ENCODE data around the gene IDI1. TPM values are rescaled to one million over a fixed set of nuclear protein-coding genes. Genes with fewer than 3 reads are reported as not detected.

IDI1 gene
- total RNA-seq, 1 donor from 2014 or later: 3.8 TPM

DNA sequence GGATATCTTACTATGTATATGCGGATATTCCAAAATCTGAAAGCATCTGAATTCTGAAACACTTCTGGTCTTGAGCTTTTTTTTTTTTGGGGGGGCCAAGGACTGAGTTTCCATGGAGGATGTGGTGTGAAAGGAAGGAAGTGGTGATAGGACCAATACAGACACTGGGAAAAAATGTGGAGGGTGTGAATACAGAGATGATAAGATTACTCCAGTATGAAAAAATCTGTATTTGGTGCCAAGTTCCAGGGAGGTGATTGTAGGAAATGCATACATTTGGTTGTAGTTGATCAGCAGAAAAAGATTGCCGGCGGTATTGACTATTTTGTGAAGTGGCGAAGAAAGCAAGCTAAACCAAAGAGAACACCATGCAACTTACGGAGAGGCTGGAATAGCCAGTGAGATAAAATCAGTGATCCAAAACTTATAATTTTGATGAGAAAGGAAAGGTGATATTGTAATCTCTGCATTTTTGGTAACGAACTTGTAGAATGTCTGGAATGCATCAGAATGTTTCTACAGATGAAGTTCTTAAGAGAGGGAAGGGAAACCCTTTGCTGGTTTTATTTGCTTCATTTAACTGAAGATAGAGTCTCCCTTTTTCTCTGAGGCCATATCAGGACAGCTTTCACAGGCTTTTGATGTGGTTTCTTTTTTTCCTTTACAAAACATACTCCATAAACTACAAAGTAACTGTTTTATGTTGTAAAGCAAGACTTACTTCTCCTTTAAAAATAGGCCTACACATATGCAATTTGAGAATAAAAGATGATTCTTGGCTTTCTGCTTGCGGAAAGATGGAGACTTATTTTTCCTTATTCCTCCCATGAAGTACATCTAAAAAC is 13.2 kb upstream of the IDI1 start:
- no peaks in the 10 kb centered on the region for H3K4me1 ChIP-seq
- H3K36me3 ChIP-seq: peaks cover 5 to 7% of the 10 kb centered on the region in 2 donors
- TF ChIP-seq, protein P1, sequence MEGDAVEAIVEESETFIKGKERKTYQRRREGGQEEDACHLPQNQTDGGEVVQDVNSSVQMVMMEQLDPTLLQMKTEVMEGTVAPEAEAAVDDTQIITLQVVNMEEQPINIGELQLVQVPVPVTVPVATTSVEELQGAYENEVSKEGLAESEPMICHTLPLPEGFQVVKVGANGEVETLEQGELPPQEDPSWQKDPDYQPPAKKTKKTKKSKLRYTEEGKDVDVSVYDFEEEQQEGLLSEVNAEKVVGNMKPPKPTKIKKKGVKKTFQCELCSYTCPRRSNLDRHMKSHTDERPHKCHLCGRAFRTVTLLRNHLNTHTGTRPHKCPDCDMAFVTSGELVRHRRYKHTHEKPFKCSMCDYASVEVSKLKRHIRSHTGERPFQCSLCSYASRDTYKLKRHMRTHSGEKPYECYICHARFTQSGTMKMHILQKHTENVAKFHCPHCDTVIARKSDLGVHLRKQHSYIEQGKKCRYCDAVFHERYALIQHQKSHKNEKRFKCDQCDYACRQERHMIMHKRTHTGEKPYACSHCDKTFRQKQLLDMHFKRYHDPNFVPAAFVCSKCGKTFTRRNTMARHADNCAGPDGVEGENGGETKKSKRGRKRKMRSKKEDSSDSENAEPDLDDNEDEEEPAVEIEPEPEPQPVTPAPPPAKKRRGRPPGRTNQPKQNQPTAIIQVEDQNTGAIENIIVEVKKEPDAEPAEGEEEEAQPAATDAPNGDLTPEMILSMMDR (IDR thresholded peaks at IDR 0.05): no peak
- no peaks in the 10 kb centered on the region for H3K27me3 ChIP-seq
- intact Hi-C loops (cut with DNase I): no loop called here
- no peaks in the 10 kb centered on the region for H3K9me3 ChIP-seq
- no peak for DNase-seq (ENCODE audit: low spot score in 2 of 2)
- no peak overlapping the region for H3K4me3 ChIP-seq
- H3K27ac ChIP-seq: no peak overlapping the region

DNA sequence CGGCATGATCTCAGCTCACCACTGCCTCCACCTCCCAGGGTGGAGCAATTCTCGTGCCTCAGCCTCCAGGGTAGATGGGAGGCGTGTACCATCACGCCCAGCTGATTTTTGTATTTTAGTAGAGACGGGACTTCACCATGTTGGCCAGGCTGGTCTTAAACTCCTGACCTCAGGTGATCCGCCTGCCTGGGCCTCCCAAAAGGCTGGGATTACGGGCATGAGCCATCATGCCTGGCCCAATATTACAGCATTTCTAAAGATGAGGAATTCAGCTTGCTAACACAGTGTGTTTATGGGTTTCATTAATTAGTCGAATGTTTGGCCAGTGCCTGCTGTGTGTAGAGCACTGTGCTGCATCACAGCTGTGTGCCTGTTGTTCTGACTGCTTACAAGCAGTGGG is 11.0 kb upstream of the IDI1 start:
- TF ChIP-seq, protein P1 (IDR thresholded peaks at IDR 0.05): no peak
- intact Hi-C loops (cut with DNase I): loop anchor here (5.0 kb wide), 1 partner anchor 548 kb away; no protein-coding TSS in a partner anchor
- no peak overlapping the region for H3K4me3 ChIP-seq
- no peak for DNase-seq (ENCODE audit: low spot score in 2 of 2)
- peaks cover 4 to 6% of the 10 kb centered on the region in 2 donors for H3K4me1 ChIP-seq
- peaks cover 5 to 7% of the 10 kb centered on the region in 2 donors for H3K36me3 ChIP-seq
- H3K9me3 ChIP-seq: no peaks in the 10 kb centered on the region
- no peaks in the 10 kb centered on the region for H3K27me3 ChIP-seq
- H3K27ac ChIP-seq: no peak overlapping the region

DNA sequence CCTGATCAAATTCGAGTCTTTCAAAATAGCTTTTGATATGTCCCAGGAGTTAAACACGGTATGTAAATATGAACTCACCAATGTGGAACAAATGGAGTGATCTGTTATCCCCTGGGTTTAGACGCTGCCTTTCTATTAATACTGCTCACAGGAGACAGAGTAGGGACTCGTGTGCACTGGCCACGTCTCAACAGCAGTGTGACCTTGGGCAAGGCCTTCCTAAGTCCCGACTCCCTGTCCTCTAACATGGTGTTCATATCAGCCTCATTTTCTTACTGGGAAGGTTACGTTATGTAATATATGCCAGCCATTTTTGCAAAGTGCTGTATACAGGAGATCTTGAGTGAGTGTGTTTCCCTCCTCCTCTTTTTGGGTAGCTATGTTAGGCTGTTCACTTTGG is 9.1 kb upstream of the IDI1 start:
- Histone ChIP-seq H3K36me3 (peaks cover 1 to 3% of the 10 kb centered on the region in 2 donors), H3K27me3 (no peaks in the 10 kb centered on the region), H3K9me3 (no peaks in the 10 kb centered on the region), H3K4me3 (no peak overlapping the region), H3K27ac (no peak overlapping the region), H3K4me1 (peaks cover 6 to 12% of the 10 kb centered on the region in 2 donors)
- DNase-seq (ENCODE audit: low spot score in 2 of 2): no peak
- TF ChIP-seq, protein P1 (IDR thresholded peaks at IDR 0.05): no peak
- intact Hi-C loops (cut with DNase I): loop anchor here (5.0 kb wide), 1 partner anchor 546 kb away; no protein-coding TSS in a partner anchor

DNA sequence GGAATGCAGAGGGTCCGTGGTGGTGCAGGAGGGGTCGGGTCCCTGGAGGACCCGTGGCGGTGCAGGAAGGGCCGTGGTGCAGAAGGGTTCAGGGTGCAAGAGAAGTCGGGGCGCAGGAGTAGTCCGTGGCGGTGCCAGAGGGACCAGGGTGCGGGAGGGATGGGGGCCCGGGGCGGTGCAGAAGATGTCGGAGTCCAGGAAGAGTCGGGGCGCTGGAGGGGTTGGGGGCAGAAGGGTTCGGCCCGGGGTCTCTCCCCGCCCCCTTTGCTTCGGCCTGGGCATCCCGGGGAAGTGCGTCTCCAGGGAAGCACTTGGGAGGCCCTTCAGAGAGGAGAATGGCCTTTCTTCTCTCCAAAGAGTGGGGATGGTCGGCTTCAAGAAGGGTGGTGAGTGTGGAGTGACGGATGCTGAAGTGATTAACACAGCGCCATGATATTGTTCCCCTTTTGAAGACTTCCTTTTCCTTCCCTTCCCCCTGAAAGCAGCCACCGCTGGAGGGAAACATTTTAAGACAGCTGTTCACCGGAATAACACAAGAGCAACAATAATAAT is 8.3 kb upstream of the IDI1 start:
- peak overlapping the region; percentile 97 to 100 for H3K27ac ChIP-seq

DNA sequence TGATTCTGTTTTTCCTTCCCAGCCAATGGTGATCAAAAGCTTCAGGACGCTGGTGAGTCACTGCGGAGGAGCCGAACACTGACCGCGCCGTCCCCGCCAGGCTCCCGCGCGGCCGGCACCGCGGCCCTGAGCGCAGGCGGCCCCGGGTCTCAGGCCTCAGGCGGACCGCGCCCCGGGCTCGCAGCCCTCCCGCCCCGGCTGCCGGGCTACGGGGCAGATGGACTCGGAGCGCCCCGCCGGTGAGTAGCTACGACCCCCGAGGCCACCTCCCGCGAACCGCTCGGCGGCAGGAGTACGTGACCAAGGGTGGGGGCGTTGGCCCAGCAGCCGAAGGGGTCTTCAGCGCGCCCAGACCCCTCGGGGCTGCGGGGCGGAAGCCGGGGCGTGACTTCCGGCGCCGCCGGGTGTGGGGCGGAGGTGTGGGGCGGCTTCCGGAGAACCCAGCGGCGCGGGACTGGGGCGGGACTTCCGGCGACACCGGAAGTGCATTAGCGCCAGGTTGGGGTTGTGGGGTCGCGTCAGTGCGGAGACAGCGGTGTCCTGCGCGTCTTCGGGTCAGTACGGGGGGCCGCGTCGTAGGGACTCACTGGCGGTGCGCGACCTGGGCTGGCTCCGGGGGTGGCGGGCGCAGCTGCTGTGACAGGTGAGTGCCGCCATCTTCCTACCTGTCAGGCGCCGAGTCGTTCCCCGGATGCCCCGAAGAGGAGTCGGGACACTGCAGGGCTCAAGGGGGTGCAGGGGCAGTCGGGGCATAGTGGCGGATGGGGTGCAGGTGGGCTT is 7.6 kb upstream of the IDI1 start, which contains the start of gene WDR37:
Gene WDR37, plus strand, starts transcription at position 60 of the 780 bp plus-strand sequence. CDS start 15,771 bp downstream, outside the sequence.
- Histone ChIP-seq H3K27ac (peak within 1 kb of the TSS; percentile 97 to 100), H3K4me1 (peaks cover 6 to 12% of the 10 kb centered on the region in 2 donors), H3K27me3 (no peaks in the 10 kb centered on the region), H3K4me3 (peak within 1 kb of the TSS; percentile 76 to 95), H3K36me3 (peaks cover 3 to 10% of the 10 kb centered on the region in 2 donors), H3K9me3 (no peaks in the 10 kb centered on the region)
- TF ChIP-seq, protein P1 (IDR thresholded peaks at IDR 0.05): no peak
- intact Hi-C loops (cut with DNase I): loop anchor here (1.0 to 5.0 kb wide), 3 partner anchors 8 to 544 kb away; partner anchors contain the start of gene GTPBP4
- peak in 1 of 2 donors; percentile 91 for DNase-seq (ENCODE audit: low spot score in 2 of 2)

More for the DNA sequence above, 8.3 kb upstream of the IDI1 start:
- intact Hi-C loops (cut with DNase I): loop anchor here (2.0 to 5.0 kb wide), 2 partner anchors 68 to 545 kb away; partner anchors contain the start of gene GTPBP4
- Histone ChIP-seq H3K4me1 (peaks cover 6 to 12% of the 10 kb centered on the region in 2 donors), H3K36me3 (peaks cover 3 to 10% of the 10 kb centered on the region in 2 donors), H3K4me3 (peak overlapping the region; percentile 76 to 95), H3K9me3 (no peaks in the 10 kb centered on the region), H3K27me3 (no peaks in the 10 kb centered on the region)
- no peak for DNase-seq (ENCODE audit: low spot score in 2 of 2)
- TF ChIP-seq, protein P1 (IDR thresholded peaks at IDR 0.05): no peak
